DMS 273 treated with DMSO at 0.1 percent for 48 hours (cell line): Measurements from ENCODE around the gene HDLBP.
"Not testable (repeated sequence)": the region's sequence is repeated elsewhere in the genome, so short reads cannot be mapped to it uniquely, and the experiment has no call there.

Experiments
- DNase-seq: peaks from one replicate; lab custom pipeline; 2025; lab: John Stamatoyannopoulos, UW

Gene HDLBP

GRCh38 chr2:241302759-241303651, 12.5 kb downstream of the HDLBP start:
- DNase-seq = no peak

GRCh38 chr2:241302083-241302482, 13.4 kb downstream of the HDLBP start:
- no peak for DNase-seq

GRCh38 chr2:241300000-241300399, 15.5 kb downstream of the HDLBP start:
- no peak for DNase-seq

- no peak for DNase-seq
Observed at GRCh38 chr2:241298673-241299072, 16.8 kb downstream of the HDLBP start.

GRCh38 chr2:241296767-241297166, 18.7 kb downstream of the HDLBP start:
- DNase-seq = no peak

GRCh38 chr2:241295326-241296095, 20.0 kb downstream of the HDLBP start:
- DNase-seq = no peak

- not testable (repeated sequence) for DNase-seq
Observed at GRCh38 chr2:241293378-241293797, 22.1 kb downstream of the HDLBP start.

- DNase-seq = no peak
Observed at GRCh38 chr2:241291977-241292376, 23.5 kb downstream of the HDLBP start.

- no peak for DNase-seq
Observed at GRCh38 chr2:241291153-241291552, 24.3 kb downstream of the HDLBP start.

- DNase-seq = no peak
Observed at GRCh38 chr2:241289597-241289996, 25.9 kb downstream of the HDLBP start.

- DNase-seq = no peak
Observed at GRCh38 chr2:241289053-241289452, 26.4 kb downstream of the HDLBP start.

- DNase-seq = no peak
Observed at GRCh38 chr2:241288324-241288888, 27.1 kb downstream of the HDLBP start.

GRCh38 chr2:241286348-241287090, 29.0 kb downstream of the HDLBP start:
- no peak for DNase-seq

- no peak for DNase-seq
Observed at GRCh38 chr2:241285596-241285995, 29.9 kb downstream of the HDLBP start.

GRCh38 chr2:241282555-241282954, 32.9 kb downstream of the HDLBP start:
- DNase-seq = no peak

GRCh38 chr2:241280291-241280690, 35.2 kb downstream of the HDLBP start:
- no peak for DNase-seq

GRCh38 chr2:241279828-241280227, 35.6 kb downstream of the HDLBP start:
- DNase-seq = no peak

- no peak for DNase-seq
Observed at GRCh38 chr2:241279413-241279812, 36.1 kb downstream of the HDLBP start.

- not testable (repeated sequence) for DNase-seq
Observed at GRCh38 chr2:241278306-241278705, 37.2 kb downstream of the HDLBP start.

- no peak for DNase-seq
Observed at GRCh38 chr2:241275910-241276309, 39.6 kb downstream of the HDLBP start.

- DNase-seq = no peak
Observed at GRCh38 chr2:241275504-241275903, 40.0 kb downstream of the HDLBP start.

GRCh38 chr2:241274127-241274526, 41.3 kb downstream of the HDLBP start:
- DNase-seq = no peak
